ENCODE data around the gene TRPV2. TPM values are rescaled to one million over a fixed set of nuclear protein-coding genes. Genes with fewer than 3 reads are reported as not detected.

The TRPV2 gene
- total and polyA plus RNA-seq, 2 of the 4 experiments (the other 2 are of a cell fraction): 30.8 to 32.8 TPM

- TF ChIP-seq RFX5 (IDR thresholded peaks at IDR 0.05; ENCODE audit: low read depth, low read length) (no peak), POLR2A (IDR thresholded peaks at IDR 0.05; ENCODE audit: low read depth, low read length) (peak; percentile 99), MAZ (IDR thresholded peaks at IDR 0.05; ENCODE audit: borderline replicate concordance, low read depth, low read length) (peak; percentile 53; the same call in 1 of the 2 replicates), MAFK (IDR thresholded peaks at IDR 0.05; ENCODE audit: low read depth, low read length) (no peak)
Observed at GRCh38 chr17:16438557-16439302, 23.4 kb downstream of the TRPV2 start (continued).

DNA sequence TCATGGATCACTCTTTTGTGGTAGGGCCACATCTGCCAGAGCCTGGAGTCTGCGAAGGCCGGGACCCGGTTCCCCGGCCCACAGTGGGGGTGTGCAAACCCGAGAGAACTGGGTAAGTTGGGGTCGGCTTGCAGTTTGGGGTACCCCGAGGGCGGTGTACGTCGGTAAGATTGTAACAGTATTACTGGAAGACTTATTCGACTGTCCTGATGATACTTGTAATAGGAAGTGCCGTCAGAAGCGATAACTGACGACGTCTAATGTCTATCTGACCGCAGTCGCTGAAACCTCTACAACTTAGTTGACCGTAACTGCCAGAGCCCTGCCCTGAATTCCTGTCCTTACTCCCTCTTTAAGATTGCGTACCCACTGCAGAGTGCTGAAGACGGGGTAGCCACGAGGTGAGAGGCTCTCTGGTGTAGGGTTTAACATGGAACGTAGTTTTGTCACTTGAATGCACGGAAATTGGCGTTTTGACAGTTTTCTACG is 24.0 kb downstream of the TRPV2 start:
- intact Hi-C loops (cut with micrococcal nuclease): loop anchor here (1.0 kb wide), 1 partner anchor 53 kb away; no protein-coding TSS in a partner anchor
- BruUV-seq (replicated peaks): no TSS peak
- H4K8ac ChIP-seq (ENCODE audit: low read depth in 2 of 2, low read length in 2 of 2): peak overlapping the region; percentile 64 to 92
- H3K9ac ChIP-seq (ENCODE audit: low read depth, low read length): peak overlapping the region; percentile 97
- H3K27me3 ChIP-seq (ENCODE audit: control insufficient read depth, insufficient read depth, low read length): no peaks in the 10 kb centered on the region
- peaks cover 52% of the 10 kb centered on the region for H4K20me1 ChIP-seq (ENCODE audit: insufficient read depth, low read length)
- peak overlapping the region; percentile 69 for H4K91ac ChIP-seq (ENCODE audit: insufficient read depth, low read depth, low read length)
- dilution Hi-C loops (cut with HindIII; ENCODE audit: low sequenced_read_pairs, unreplicated experiment): no loop called here
- peak overlapping the region; percentile 33; the same call in 1 of the 2 replicates for H2BK120ac ChIP-seq (ENCODE audit: low read depth, low read length)
- H3K14ac ChIP-seq (replicated peaks; ENCODE audit: low read depth, low read length): peak overlapping the region; percentile 99
- ATAC-seq (ENCODE audit: low read depth) (no peak), DNase-seq (no peak)
- no peak overlapping the region for H2BK20ac ChIP-seq (ENCODE audit: low read depth, low read length)
- peak overlapping the region; percentile 72 for H3K27ac ChIP-seq (ENCODE audit: insufficient read depth, low read length)
- peak overlapping the region; percentile 98 for H2AK9ac ChIP-seq (replicated peaks; ENCODE audit: low read depth, low read length, poor library complexity)
- H2AFZ ChIP-seq (replicated peaks; ENCODE audit: low read length, poor library complexity): peak overlapping the region; percentile 38
- H3K36me3 ChIP-seq (ENCODE audit: control insufficient read depth, insufficient read depth, low read length): peaks cover 41% of the 10 kb centered on the region
- in situ Hi-C loops (cut with MboI; ENCODE audit: low sequenced_read_pairs): loop anchor here (5.0 kb wide), 1 partner anchor 57 kb away; the partner anchor contains the start of gene UBB
- H2AK5ac ChIP-seq (ENCODE audit: low read depth, low read length): peak overlapping the region; percentile 92
- H3K18ac ChIP-seq (ENCODE audit: low read depth, low read length): peak overlapping the region; percentile 35
- WGBS, 2 experiments (ENCODE audit: extremely low coverage in 2 of 2, insufficient read length in 1 of 2): 0% methylated on average over 4 of the region's 25 CpGs; no CpG with 5 or more reads in 1 of the 2 experiments
- peak overlapping the region; percentile 10 for H4K5ac ChIP-seq (ENCODE audit: low read depth, low read length)
- peak overlapping the region; percentile 94 for H3K56ac ChIP-seq (ENCODE audit: extremely low read depth, insufficient read depth, low read length)
- TF ChIP-seq MXI1 (IDR thresholded peaks at IDR 0.05; ENCODE audit: borderline replicate concordance, low read depth, low read length) (peak; percentile 63; the same call in 1 of the 2 replicates), MAFK (IDR thresholded peaks at IDR 0.05; ENCODE audit: low read depth, low read length) (no peak), USF2 (IDR thresholded peaks at IDR 0.05; ENCODE audit: low read depth, low read length) (no peak), FOS (IDR thresholded peaks at IDR 0.05; ENCODE audit: low read depth, low read length) (no peak), RAD21 (IDR thresholded peaks at IDR 0.05; ENCODE audit: low read length) (peak; percentile 1; the same call in 1 of the 2 replicates), ELK1 (IDR thresholded peaks at IDR 0.05; ENCODE audit: borderline replicate concordance, low read depth, low read length) (no peak)
- H3K4me2 ChIP-seq (ENCODE audit: low read depth, low read length): peak overlapping the region; percentile 98
- peak overlapping the region; percentile 67 for H3K4me3 ChIP-seq (ENCODE audit: insufficient read depth, low read depth, low read length)
- CTCF ChIA-PET: interaction anchor here (1.6 kb wide), 1 partner anchor 11 kb away, joined by 4 read pairs; no protein-coding TSS in a partner anchor
- H3K4ac ChIP-seq (ENCODE audit: low read depth, low read length): peak overlapping the region; percentile 97
- H3K9me1 ChIP-seq (ENCODE audit: insufficient read depth, low read length): peaks cover 29% of the 10 kb centered on the region
- POLR2A ChIA-PET (ENCODE audit: unreplicated experiment): interaction anchor here (1.5 to 1.6 kb wide), 2 partner anchors 20 to 58 kb away, joined by 8 to 9 read pairs; partner anchors contain the start of gene UBB
- no peaks in the 10 kb centered on the region for H3K9me3 ChIP-seq (ENCODE audit: control insufficient read depth, insufficient read depth, low read length)
- H3K4me1 ChIP-seq (ENCODE audit: control insufficient read depth, insufficient read depth, low read length): peaks cover 17% of the 10 kb centered on the region
- peak overlapping the region; percentile 69 for H2BK5ac ChIP-seq (ENCODE audit: low read depth, low read length, poor library complexity, severe bottlenecking)
- H2BK15ac ChIP-seq (ENCODE audit: low read depth, low read length): no peak overlapping the region
- peaks cover 24 to 55% of the 10 kb centered on the region in 2 experiments for H3K79me1 ChIP-seq (ENCODE audit: low read depth in 1 of 2, low read length in 2 of 2)
- peak overlapping the region; percentile 99 for H3K23ac ChIP-seq (ENCODE audit: low read depth, low read length)

Measured in IMR-90 (cell line).